Esophagus squamous epithelium (tissue), 4 donors: ENCODE measurements around the gene COL23A1.

ENCODE experiments used
- CTCF ChIP-seq, 6 experiments: fragments of 450-650 bp in 4 of 6; fragments of 200-600 bp in 2 of 6; sonication (generic) in 2 of 6; IDR thresholded peaks; one replicate each; pipeline ENCODE4 v1.5.1; 2016 to 2019; ENCODE audit warnings: antibody characterized with exemption in 6 of 6, mild to moderate bottlenecking in 4 of 6, moderate library complexity in 4 of 6
- POLR2A ChIP-seq, 4 donors: fragments of 450-650 bp; IDR thresholded peaks; one replicate each; pipeline ENCODE4 v1.6.1; 2017; ENCODE audit warnings: antibody characterized with exemption in 4 of 4, mild to moderate bottlenecking in 4 of 4, moderate library complexity in 3 of 4

DNA sequence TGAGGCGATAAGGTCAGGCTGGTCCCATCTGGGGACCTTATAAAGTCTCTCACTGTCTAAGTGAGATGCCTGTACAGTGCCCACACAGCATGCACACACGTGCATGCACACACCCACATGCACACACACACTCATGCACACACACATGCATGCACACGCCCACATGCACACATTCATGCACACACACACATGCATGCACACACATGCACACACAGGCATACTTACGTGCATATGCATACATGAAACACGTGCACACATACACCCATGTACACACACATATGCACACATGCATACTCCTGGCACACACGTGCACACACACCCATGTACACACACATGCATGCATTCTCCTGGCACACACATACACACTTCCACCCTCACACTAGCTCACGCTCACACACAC, 12.2 kb downstream of the COL23A1 start:
- TF ChIP-seq CTCF (IDR thresholded peaks at IDR 0.05), result no peak
- TF ChIP-seq POLR2A (IDR thresholded peaks at IDR 0.05), result no peak
